ENCODE measurements around the gene NOC3L. TPM values are rescaled to one million over a fixed set of nuclear protein-coding genes. Genes with fewer than 3 reads are reported as not detected.

The NOC3L gene
- total and polyA plus RNA-seq, 10 donors = 9.8 to 29.6 (median 24.7) TPM

GRCh38 chr10:94327649-94328048 is 35.1 kb downstream of the NOC3L start:
- no peak for TF ChIP-seq CTCF (IDR thresholded peaks at IDR 0.05 in 8 of 11, conservative IDR thresholded peaks at IDR 0.05 in 3 of 11)
- no peak for TF ChIP-seq POLR2AphosphoS5 (IDR thresholded peaks at IDR 0.05)
- no peak for TF ChIP-seq POLR2A (IDR thresholded peaks at IDR 0.05)
- WGBS, 5 donors = 85 to 95% (median 87%) methylated on average over 1 of the region's 1 CpG
- no peak for DNase-seq
- H3K27me3 ChIP-seq (replicated peaks in 1 of 7) = no peaks in the 10 kb centered on the region
- intact Hi-C loops (cut with DNase I; ENCODE audit: low total_unique reads) = loop anchor here (10.0 kb wide), 1 partner anchor 413 kb away; no protein-coding TSS in a partner anchor
- H3K27ac ChIP-seq = peak overlapping the region in 5 of 8 donors; percentile 59 to 80 (median 74)
- peaks cover 0 to 98% (median 44%) of the 10 kb centered on the region in 6 donors for H3K36me3 ChIP-seq
- no peaks in the 10 kb centered on the region for H3K9me3 ChIP-seq
- no peak overlapping the region for H3K4me3 ChIP-seq
- H3K4me1 ChIP-seq = no peaks in the 10 kb centered on the region

- Histone ChIP-seq H3K9me3 (no peaks in the 10 kb centered on the region), H3K4me1 (peaks cover 0 to 7% (median 0%) of the 10 kb centered on the region in 6 donors), H3K27me3 (replicated peaks in 1 of 7) (no peaks in the 10 kb centered on the region), H3K27ac (no peak overlapping the region), H3K36me3 (peaks cover 0 to 89% (median 31%) of the 10 kb centered on the region in 6 donors), H3K4me3 (no peak overlapping the region)
- intact Hi-C loops (cut with DNase I; ENCODE audit: low total_unique reads) = loop anchor here (10.0 kb wide), 1 partner anchor 410 kb away; no protein-coding TSS in a partner anchor
- no peak for TF ChIP-seq POLR2A (IDR thresholded peaks at IDR 0.05)
- TF ChIP-seq CTCF (IDR thresholded peaks at IDR 0.05 in 8 of 11, conservative IDR thresholded peaks at IDR 0.05 in 3 of 11) = no peak
- TF ChIP-seq POLR2AphosphoS5 (IDR thresholded peaks at IDR 0.05) = no peak
- 91 to 95% (median 93%) methylated on average over 7 of the region's 7 CpGs for WGBS, 5 donors
- no peak for DNase-seq
Measured at GRCh38 chr10:94324609-94325233, 38.0 kb downstream of the NOC3L start.

GRCh38 chr10:94320285-94320914 is 42.3 kb downstream of the NOC3L start:
- peaks cover 0 to 8% (median 0%) of the 10 kb centered on the region in 6 donors for H3K4me1 ChIP-seq
- intact Hi-C loops (cut with DNase I; ENCODE audit: low total_unique reads) = loop anchor here (10.0 kb wide), 1 partner anchor 406 kb away; no protein-coding TSS in a partner anchor
- DNase-seq = peak; percentile 83
- no peaks in the 10 kb centered on the region for H3K27me3 ChIP-seq (replicated peaks in 1 of 7)
- no peak for TF ChIP-seq POLR2AphosphoS5 (IDR thresholded peaks at IDR 0.05)
- TF ChIP-seq CTCF (IDR thresholded peaks at IDR 0.05 in 8 of 11, conservative IDR thresholded peaks at IDR 0.05 in 3 of 11) = peak; percentile 31 to 83 (median 63)
- no peak overlapping the region for H3K4me3 ChIP-seq
- no peak overlapping the region for H3K27ac ChIP-seq
- no peaks in the 10 kb centered on the region for H3K9me3 ChIP-seq
- peaks cover 0 to 49% (median 19%) of the 10 kb centered on the region in 6 donors for H3K36me3 ChIP-seq
- WGBS, 5 donors = 23 to 33% (median 24%) methylated on average over 2 of the region's 2 CpGs

GRCh38 chr10:94316560-94316959 is 46.2 kb downstream of the NOC3L start:
- intact Hi-C loops (cut with DNase I; ENCODE audit: low total_unique reads) = no loop called here
- H3K4me1 ChIP-seq = peaks cover 0 to 8% (median 0%) of the 10 kb centered on the region in 6 donors
- H3K36me3 ChIP-seq = peaks cover 0 to 24% (median 0%) of the 10 kb centered on the region in 6 donors
- H3K4me3 ChIP-seq = no peak overlapping the region
- WGBS, 5 donors = 24 to 73% (median 51%) methylated on average over 1 of the region's 1 CpG
- no peak for TF ChIP-seq POLR2AphosphoS5 (IDR thresholded peaks at IDR 0.05)
- no peak for TF ChIP-seq CTCF (IDR thresholded peaks at IDR 0.05 in 8 of 11, conservative IDR thresholded peaks at IDR 0.05 in 3 of 11)
- TF ChIP-seq POLR2A (IDR thresholded peaks at IDR 0.05) = no peak
- no peak overlapping the region for H3K27ac ChIP-seq
- DNase-seq = no peak
- H3K9me3 ChIP-seq = no peaks in the 10 kb centered on the region
- H3K27me3 ChIP-seq (replicated peaks in 1 of 7) = no peaks in the 10 kb centered on the region

All from spleen (tissue), 11 donors.